Muscle of leg (tissue), 11 donors: ENCODE results near the gene TTC21A. TPM values are rescaled to one million over a fixed set of nuclear protein-coding genes. Genes with fewer than 3 reads are reported as not detected.
"Not testable (repeated sequence)": the region's sequence is repeated elsewhere in the genome, so short reads cannot be mapped to it uniquely, and the experiment has no call there.

ENCODE experiments used
- DNase-seq: peaks from one replicate; pipeline ENCODE4 v3.0.0; 2013
- H3K27ac ChIP-seq: one replicate; pipeline ENCODE4 v1.5.1; 2013; ENCODE audit warnings: mild to moderate bottlenecking, low read length, control low read depth
- H3K27me3 ChIP-seq: one replicate; pipeline ENCODE4 v1.6.1; 2013; ENCODE audit warnings: low read length; ENCODE audit not compliant: control insufficient read depth, insufficient read depth
- H3K36me3 ChIP-seq: one replicate; pipeline ENCODE4 v1.6.1; 2013; ENCODE audit warnings: low read length; ENCODE audit not compliant: control insufficient read depth, insufficient read depth
- H3K4me1 ChIP-seq: one replicate; pipeline ENCODE4 v1.6.1; 2013; ENCODE audit warnings: low read length; ENCODE audit not compliant: control insufficient read depth, insufficient read depth
- H3K4me3 ChIP-seq: one replicate; pipeline ENCODE4 v1.5.1; 2013; ENCODE audit warnings: low read length, control low read depth
- H3K9me3 ChIP-seq: replicated peaks from 2 replicates; pipeline ENCODE4 v1.6.1; 2013; ENCODE audit warnings: low read depth, low read length; ENCODE audit not compliant: control insufficient read depth
- WGBS: methylation state at CpG from one replicate; pipeline ENCODE4 v1.1.5; 2013; ENCODE audit warnings: missing lambda C conversion rate; ENCODE audit not compliant: insufficient coverage; 5-methylcytosine and 5-hydroxymethylcytosine counted together
- polyA plus RNA-seq, 8 donors: library from polyadenylated mRNA; unstranded; fragments of 120-200 nt; gene quantifications; one replicate each; pipeline versions ENCODE4 v1.2.1 to v1.2.3, GENCODE V29; 2013; ENCODE audit warnings: inconsistent platforms in 1 of 8, low replicate concordance in 1 of 8; ENCODE audit not compliant: insufficient read length in 8 of 8, insufficient read depth in 1 of 8
- total RNA-seq: library from RNA; stranded (reverse); fragments of 120-200 nt; gene quantifications from one replicate; pipeline ENCODE4 v1.2.4, GENCODE V29; 2013

Gene TTC21A
- total and polyA plus RNA-seq, 9 donors: 1.6 to 3.9 (median 3.1) TPM

DNA sequence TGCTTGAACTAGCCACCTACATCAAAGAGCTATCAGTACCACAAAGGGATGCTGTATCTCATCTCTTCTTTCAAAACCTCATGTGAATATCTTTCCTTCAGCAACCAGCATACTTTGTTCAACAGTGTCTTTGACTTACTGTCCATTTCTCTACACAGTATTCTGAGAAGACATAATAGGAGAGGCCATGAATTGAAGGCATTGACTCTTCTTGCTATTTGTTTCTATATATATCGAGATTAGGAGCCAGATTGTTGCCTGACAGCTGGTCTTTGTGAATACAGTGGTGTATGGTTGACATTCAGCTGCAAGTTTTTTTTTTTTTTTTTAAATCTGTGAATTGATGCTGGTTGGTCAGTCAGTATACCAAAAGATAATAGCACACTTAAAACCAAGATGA is 58.0 kb downstream of the TTC21A start:
- peaks cover 2% of the 10 kb centered on the region for H3K9me3 ChIP-seq
- H3K4me1 ChIP-seq: peaks cover 3% of the 10 kb centered on the region
- no peak overlapping the region for H3K27ac ChIP-seq
- no CpG with 5 or more reads among the region's 1 CpG for WGBS
- no peak overlapping the region for H3K4me3 ChIP-seq
- H3K36me3 ChIP-seq: no peaks in the 10 kb centered on the region
- no peaks in the 10 kb centered on the region for H3K27me3 ChIP-seq
- peak; percentile 19 for DNase-seq

GRCh38 chr3:39166134-39166710 is 58.7 kb downstream of the TTC21A start:
- 50% methylated on average over 2 of the region's 3 CpGs for WGBS
- H3K27me3 ChIP-seq: no peaks in the 10 kb centered on the region
- peak; percentile 17 for DNase-seq
- peaks cover 2% of the 10 kb centered on the region for H3K9me3 ChIP-seq
- no peak overlapping the region for H3K4me3 ChIP-seq
- H3K36me3 ChIP-seq: no peaks in the 10 kb centered on the region
- peaks cover 3% of the 10 kb centered on the region for H3K4me1 ChIP-seq
- peak overlapping the region; percentile 7 for H3K27ac ChIP-seq

DNA sequence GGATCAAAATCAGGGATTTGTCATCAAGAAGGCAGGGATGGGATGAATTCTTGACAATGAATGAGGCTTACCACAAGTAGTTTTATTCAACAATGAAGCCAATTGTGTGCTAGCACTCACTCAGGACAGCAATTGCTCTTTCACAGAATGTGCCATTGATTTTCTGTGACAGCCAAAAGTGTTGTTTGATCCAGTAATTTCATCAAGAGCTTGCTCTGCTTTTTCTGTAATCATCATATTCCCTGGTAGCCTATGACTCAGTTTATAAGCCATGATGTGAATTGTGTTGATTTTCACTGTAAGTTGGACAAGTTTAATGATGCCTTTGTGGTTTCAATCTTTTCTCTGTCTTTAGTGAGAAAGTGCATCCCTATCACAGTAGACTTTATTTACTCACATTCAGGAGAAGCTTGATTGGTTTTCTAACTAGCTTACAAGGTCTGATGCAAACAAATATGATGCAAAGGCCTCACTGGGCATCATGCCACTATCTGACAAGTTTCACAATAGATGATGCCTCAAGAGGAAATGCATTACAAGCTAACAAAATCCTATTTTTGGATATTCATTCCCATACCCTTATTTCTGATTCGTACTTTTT is 59.6 kb downstream of the TTC21A start:
- no peaks in the 10 kb centered on the region for H3K27me3 ChIP-seq
- H3K9me3 ChIP-seq: peaks cover 2% of the 10 kb centered on the region
- H3K27ac ChIP-seq: no peak overlapping the region
- peak; percentile 59 for DNase-seq
- no peak overlapping the region for H3K4me3 ChIP-seq
- H3K36me3 ChIP-seq: no peaks in the 10 kb centered on the region
- H3K4me1 ChIP-seq: peaks cover 3% of the 10 kb centered on the region
- WGBS: no CpG with 5 or more reads among the region's 1 CpG

DNA sequence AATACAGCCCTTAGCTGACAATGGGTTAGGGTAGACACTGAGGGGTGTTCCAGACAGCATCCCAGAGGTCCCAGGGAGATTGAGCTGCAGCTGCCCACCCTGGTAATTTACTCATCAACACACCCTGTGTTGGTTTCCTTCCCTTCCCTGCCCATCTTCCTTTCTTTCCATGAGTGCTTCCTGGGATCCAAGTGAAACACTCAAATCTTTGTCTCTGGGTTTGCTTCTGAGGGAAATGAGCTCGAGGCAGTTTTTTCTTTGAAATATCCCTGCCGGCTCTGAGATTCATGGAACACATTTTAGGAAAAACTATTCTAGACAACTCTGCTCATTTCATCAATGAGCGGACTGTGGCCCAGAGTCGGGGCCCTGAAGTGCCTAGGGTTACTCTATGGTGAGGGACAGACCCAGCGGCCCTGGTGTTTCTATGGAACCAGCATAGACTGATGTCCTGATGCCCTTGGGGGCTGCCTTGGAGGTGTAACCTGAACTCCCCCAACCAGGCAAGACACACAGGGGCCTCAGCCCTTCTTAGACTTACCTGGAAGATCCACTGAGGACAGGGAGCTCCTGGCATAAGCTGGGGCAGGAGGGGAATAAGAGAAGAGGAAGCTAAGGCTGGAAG is 60.8 kb downstream of the TTC21A start:
- H3K27ac ChIP-seq: no peak overlapping the region
- 86% methylated on average over 2 of the region's 5 CpGs for WGBS

GRCh38 chr3:39169712-39170111 is 62.2 kb downstream of the TTC21A start:
- no CpG with 5 or more reads among the region's 1 CpG for WGBS

More for the DNA sequence above, 60.8 kb downstream of the TTC21A start:
- H3K4me3 ChIP-seq: no peak overlapping the region
- peaks cover under 1% of the 10 kb centered on the region for H3K9me3 ChIP-seq
- H3K36me3 ChIP-seq: no peaks in the 10 kb centered on the region
- H3K27me3 ChIP-seq: no peaks in the 10 kb centered on the region
- peaks cover 3% of the 10 kb centered on the region for H3K4me1 ChIP-seq
- no peak for DNase-seq

DNA sequence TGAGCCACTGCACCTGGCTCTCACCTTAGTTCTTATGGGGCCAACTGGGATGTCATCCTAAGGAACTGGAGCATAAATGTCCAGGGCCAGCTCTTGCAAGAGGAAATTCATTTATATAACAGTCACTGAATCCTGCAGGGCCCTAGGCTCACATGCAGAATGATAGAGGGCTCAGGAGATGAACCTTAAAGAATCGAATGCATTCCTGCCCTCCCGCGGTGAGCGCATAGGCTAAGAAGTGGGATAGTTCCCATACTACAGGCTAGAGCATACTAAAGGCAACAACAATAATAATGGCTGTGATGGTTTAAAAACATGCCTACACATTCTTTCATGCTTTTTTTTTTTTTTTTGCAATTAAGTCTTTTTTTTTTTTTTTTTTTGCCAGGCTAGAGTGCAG is 63.0 kb downstream of the TTC21A start:
- Histone ChIP-seq H3K4me3 (no peak overlapping the region), H3K27ac (no peak overlapping the region), H3K27me3 (no peaks in the 10 kb centered on the region), H3K36me3 (no peaks in the 10 kb centered on the region), H3K9me3 (no peaks in the 10 kb centered on the region), H3K4me1 (peaks cover 3% of the 10 kb centered on the region)
- DNase-seq: no peak
- WGBS: no CpG with 5 or more reads among the region's 4 CpGs

More at GRCh38 chr3:39169712-39170111, 62.2 kb downstream of the TTC21A start:
- no peaks in the 10 kb centered on the region for H3K27me3 ChIP-seq
- H3K4me3 ChIP-seq: no peak overlapping the region
- DNase-seq: no peak
- no peaks in the 10 kb centered on the region for H3K36me3 ChIP-seq
- H3K4me1 ChIP-seq: peaks cover 3% of the 10 kb centered on the region
- H3K27ac ChIP-seq: no peak overlapping the region
- no peaks in the 10 kb centered on the region for H3K9me3 ChIP-seq

DNA sequence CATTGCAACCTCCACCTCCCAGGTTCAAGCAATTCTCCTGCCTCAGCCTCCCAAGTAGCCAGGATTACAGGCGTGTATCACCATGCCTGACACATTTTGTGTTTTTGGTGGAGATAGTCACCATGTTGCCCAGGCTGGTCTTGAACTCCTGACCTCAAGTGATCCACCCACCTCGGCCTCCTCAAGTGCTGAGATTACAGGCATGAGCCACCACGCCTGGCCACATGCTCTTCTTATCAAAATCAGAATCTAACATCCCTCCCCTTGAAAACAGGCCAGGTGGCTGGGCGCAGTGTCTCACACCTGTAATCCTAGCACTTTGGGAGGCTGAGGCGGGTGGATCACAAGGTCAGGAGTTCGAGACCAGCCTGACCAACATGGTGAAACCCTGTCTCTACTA is 63.4 kb downstream of the TTC21A start:
- not testable (repeated sequence) for H3K36me3 ChIP-seq, H3K4me1 ChIP-seq, H3K4me3 ChIP-seq, H3K9me3 ChIP-seq, DNase-seq, H3K27ac ChIP-seq, H3K27me3 ChIP-seq
- 86% methylated on average over 1 of the region's 6 CpGs for WGBS

GRCh38 chr3:39171860-39172259 is 64.4 kb downstream of the TTC21A start:
- Histone ChIP-seq H3K36me3 (no peaks in the 10 kb centered on the region), H3K27me3 (no peaks in the 10 kb centered on the region), H3K4me1 (peaks cover 9% of the 10 kb centered on the region), H3K9me3 (no peaks in the 10 kb centered on the region), H3K4me3 (no peak overlapping the region), H3K27ac (no peak overlapping the region)
- DNase-seq: no peak
- 78% methylated on average over 2 of the region's 2 CpGs for WGBS

DNA sequence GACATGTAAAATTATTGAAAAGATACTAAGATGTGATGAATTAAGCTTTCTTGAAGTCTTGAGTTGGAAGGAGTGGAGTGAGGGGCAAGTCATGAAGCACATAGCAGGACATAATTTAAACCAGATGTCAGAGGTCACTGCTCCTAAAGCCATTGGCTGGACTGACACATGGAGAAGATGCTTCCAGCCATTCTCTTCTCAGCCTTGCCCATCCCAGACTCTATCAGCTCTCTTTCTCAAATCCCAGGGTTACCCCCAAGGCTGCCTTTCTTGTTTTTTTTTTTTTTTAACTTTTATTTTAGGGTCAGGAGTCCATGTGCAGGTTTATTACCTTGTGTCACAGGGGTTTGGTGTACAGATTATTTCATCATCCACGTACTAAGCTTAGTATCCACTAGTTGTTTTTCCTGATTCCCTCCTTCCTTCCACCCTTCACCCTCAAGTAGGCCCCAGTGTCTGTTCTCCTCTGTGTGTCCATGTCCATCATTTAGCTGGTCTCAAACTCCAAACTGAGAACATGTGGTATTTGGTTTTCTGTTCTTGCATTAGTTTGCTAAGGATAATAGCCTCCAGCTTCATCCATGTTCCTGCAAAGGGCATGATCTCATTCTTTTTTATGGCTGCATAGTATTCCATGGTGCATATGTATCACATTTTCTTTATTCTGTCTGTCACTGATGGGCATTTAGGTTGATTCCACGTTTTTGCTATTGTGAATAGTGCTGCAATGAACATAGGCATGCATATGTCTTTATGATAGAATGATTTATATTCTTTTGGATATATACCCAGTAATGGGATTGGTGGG is 66.0 kb downstream of the TTC21A start:
- Histone ChIP-seq H3K9me3 (no peaks in the 10 kb centered on the region), H3K4me1 (peaks cover 19% of the 10 kb centered on the region), H3K36me3 (no peaks in the 10 kb centered on the region), H3K27ac (no peak overlapping the region), H3K27me3 (no peaks in the 10 kb centered on the region), H3K4me3 (no peak overlapping the region)
- WGBS: no CpG with 5 or more reads among the region's 2 CpGs
- DNase-seq: no peak
